ENCODE data around the gene AIMP2.
A peak's percentile ranks its signal among the peaks of the same experiment; 100 is the strongest.
"Not testable (repeated sequence)": the region's sequence is repeated elsewhere in the genome, so short reads cannot be mapped to it uniquely, and the experiment has no call there.

AIMP2 gene

GRCh38 chr7:6008668-6009611, at the start of gene AIMP2, which contains the start of gene PMS2:
AIMP2 (plus strand) TSS chr7:6009272; CDS start chr7:6009364, 92 bp downstream.
PMS2 (minus strand) TSS chr7:6009049; CDS start chr7:6009019, 30 bp downstream.
- peak; percentile 99 for DNase-seq (ENCODE audit: low spot score)

GRCh38 chr7:5963205-5963604, 45.9 kb upstream of the AIMP2 start:
- DNase-seq (ENCODE audit: low spot score) = not testable (repeated sequence)

DNA sequence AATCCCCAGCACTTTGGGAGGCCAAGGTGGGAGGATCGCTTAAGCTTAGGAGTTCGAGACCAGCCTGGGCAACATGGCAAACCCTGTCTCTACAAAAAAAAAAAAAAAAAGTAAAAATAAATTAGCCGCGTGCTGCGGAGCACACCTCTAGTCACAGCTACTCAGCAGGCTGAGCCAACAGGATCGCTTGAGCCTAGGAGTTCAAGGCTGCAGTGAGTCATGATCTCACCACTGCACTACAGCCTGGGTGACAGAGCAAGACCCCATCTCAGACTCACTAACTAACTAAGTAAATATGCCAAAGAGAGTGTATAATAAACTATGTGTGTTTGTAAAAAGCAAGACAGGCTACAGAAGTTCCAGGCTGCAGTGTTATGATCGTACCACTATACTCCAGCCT, 45.3 kb upstream of the AIMP2 start:
- DNase-seq (ENCODE audit: low spot score) = not testable (repeated sequence)

GRCh38 chr7:5970347-5970911, 38.6 kb upstream of the AIMP2 start, which contains the start of gene RSPH10B:
RSPH10B (minus strand) TSS chr7:5970689; CDS start chr7:5967116, 3,573 bp downstream.
- DNase-seq (ENCODE audit: low spot score) = not testable (repeated sequence)

GRCh38 chr7:5973580-5973979, 35.5 kb upstream of the AIMP2 start:
- DNase-seq (ENCODE audit: low spot score) = not testable (repeated sequence)

- DNase-seq (ENCODE audit: low spot score) = not testable (repeated sequence)
Measured at GRCh38 chr7:5979680-5980314, 29.3 kb upstream of the AIMP2 start.

GRCh38 chr7:5987061-5987460, 22.0 kb upstream of the AIMP2 start:
- not testable (repeated sequence) for DNase-seq (ENCODE audit: low spot score)

GRCh38 chr7:5997210-5997808, 11.8 kb upstream of the AIMP2 start:
- DNase-seq (ENCODE audit: low spot score) = peak; percentile 79

DNA sequence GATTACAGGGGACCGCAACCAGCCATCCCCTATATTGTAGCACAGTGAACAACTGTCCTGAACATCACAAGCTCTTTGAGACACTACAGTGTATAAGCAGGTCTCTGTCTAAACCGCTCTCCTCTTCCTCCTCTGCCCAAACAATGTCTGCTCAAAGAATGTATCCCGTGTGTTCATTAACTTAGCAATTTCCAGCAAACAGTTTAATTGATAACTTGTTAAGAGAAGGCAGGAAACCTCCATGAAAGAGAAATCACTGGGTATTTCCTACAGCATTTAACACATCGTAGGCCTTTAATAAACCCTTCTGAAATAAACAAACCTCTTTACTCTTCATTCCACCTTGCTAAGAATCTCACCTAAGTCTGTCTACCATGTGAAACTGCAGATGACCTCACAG, 1.7 kb upstream of the AIMP2 start:
- DNase-seq (ENCODE audit: low spot score) = no peak

- DNase-seq (ENCODE audit: low spot score) = not testable (repeated sequence)
Measured at GRCh38 chr7:6007835-6008590, 1.1 kb upstream of the AIMP2 start.

- not testable (repeated sequence) for DNase-seq (ENCODE audit: low spot score)
Measured at GRCh38 chr7:6010370-6010769, 1.3 kb downstream of the AIMP2 start.

- no peak for DNase-seq (ENCODE audit: low spot score)
Measured at GRCh38 chr7:6011541-6011940, 2.5 kb downstream of the AIMP2 start.

DNA sequence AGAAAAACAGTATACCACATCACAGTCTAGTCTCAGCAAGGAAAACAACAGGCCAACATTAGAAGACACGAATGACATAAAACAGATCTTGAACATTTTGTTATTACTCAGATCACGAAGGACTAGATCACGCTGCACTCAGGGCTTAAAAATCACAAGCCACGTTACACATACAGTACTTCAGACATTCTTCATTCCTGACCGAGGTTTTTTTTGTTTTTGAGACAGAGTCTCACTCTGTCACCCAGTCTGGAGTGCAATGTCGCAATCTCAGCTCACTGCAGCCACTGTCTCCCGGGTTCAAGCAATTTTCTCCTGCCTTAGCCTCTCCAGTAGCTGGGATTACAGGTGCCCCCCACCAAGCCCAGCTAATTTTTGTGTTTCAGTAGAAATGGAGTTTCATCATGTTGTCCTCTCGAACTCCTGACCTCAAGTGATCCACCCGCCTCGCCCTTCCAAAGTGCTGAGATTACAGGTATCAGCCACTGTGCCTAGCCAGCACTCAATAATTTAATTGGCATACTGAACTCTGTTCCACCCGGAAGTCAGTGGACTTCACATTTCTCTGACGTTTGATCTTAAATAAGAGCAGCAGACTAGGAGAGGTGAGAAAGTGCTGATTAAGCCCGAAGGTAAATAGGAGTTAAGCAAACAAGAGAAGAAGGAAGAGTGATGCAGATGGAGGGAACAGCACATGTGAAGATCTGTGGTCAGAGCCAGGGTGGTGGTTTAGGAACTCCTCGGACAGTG, 3.5 kb downstream of the AIMP2 start:
- no peak for DNase-seq (ENCODE audit: low spot score)

GRCh38 chr7:6015917-6016652, 7.0 kb downstream of the AIMP2 start:
- DNase-seq (ENCODE audit: low spot score) = peak; percentile 29

- DNase-seq (ENCODE audit: low spot score) = no peak
Measured at GRCh38 chr7:6016653-6016966, 7.5 kb downstream of the AIMP2 start.

- no peak for DNase-seq (ENCODE audit: low spot score)
Measured at GRCh38 chr7:6020371-6021286, 11.6 kb downstream of the AIMP2 start.

- DNase-seq (ENCODE audit: low spot score) = no peak
Measured at GRCh38 chr7:6022707-6023106, 13.6 kb downstream of the AIMP2 start.

DNA sequence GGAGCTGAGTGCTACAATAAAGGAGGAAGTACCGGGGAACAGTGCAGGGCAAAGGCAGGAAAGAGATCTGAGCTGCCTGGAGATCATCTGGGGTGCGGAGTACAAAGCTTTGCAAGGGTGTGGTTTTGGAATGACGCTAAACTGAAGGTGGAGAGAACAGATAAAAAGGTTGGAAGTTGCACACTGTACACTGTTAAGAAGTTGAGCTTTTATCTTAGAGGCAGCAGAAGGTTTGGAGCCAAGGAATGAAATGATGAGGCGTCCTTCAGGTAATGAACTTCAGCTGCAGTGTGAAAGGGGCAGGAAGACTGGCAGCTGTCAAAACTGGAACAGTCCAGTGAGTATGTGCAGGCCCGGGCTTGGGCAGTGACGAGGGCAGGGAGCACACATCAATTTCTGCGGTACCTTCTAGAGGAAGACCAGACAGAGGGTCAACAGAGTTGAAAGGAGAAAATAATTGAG, 14.9 kb downstream of the AIMP2 start:
- no peak for DNase-seq (ENCODE audit: low spot score)

Measured in pons (tissue), 1 donor.